ENCODE results near the gene RPS6KA3. TPM values are rescaled to one million over a fixed set of nuclear protein-coding genes. Genes with fewer than 3 reads are reported as not detected.

RPS6KA3 gene
- total RNA-seq, 1 experiment from 2014 or later: 14.6 TPM

- no peak for TF ChIP-seq ZNF512 (CRISPR knock-in tag; IDR thresholded peaks at IDR 0.05; ENCODE audit: borderline replicate concordance)
- no peak for TF ChIP-seq USF1 (CRISPR knock-in tag; IDR thresholded peaks at IDR 0.05)
These were observed 41.8 kb downstream of the RPS6KA3 start (continued) for GRCh38 chrX:20224814-20225487.

- ChIA-PET CTCF (no interaction called here), POLR2A (no interaction called here)
- Mint-ChIP-seq H3K36me3 (no peaks in the 10 kb centered on the region), H3K27me3 (ENCODE audit: low read depth) (no peaks in the 10 kb centered on the region), H3K4me3 (no peak overlapping the region), H3K27ac (no peak overlapping the region), H3K9me3 (no peaks in the 10 kb centered on the region), H3K4me1 (peaks cover 28% of the 10 kb centered on the region)
- DNase-seq (ENCODE audit: low spot score) (no peak), ATAC-seq (no peak)
- TF ChIP-seq JAZF1 (CRISPR knock-in tag; IDR thresholded peaks at IDR 0.05) (no peak), GABPB1 (CRISPR knock-in tag; IDR thresholded peaks at IDR 0.05) (no peak), ARID4B (CRISPR knock-in tag; IDR thresholded peaks at IDR 0.05; ENCODE audit: borderline replicate concordance) (no peak), RELA (CRISPR knock-in tag; IDR thresholded peaks at IDR 0.05; ENCODE audit: borderline replicate concordance) (no peak), CREM (CRISPR knock-in tag; IDR thresholded peaks at IDR 0.05) (no peak), MLX (CRISPR knock-in tag; IDR thresholded peaks at IDR 0.05) (no peak), IRF1 (CRISPR knock-in tag; IDR thresholded peaks at IDR 0.05) (no peak), ATF3 (CRISPR knock-in tag; conservative IDR thresholded peaks at IDR 0.05) (no peak), ZSCAN18 (CRISPR knock-in tag; IDR thresholded peaks at IDR 0.05) (no peak), ZNF281 (CRISPR knock-in tag; IDR thresholded peaks at IDR 0.05) (no peak), ESRRA (CRISPR knock-in tag; IDR thresholded peaks at IDR 0.05; ENCODE audit: borderline replicate concordance) (no peak), ZNF219 (CRISPR knock-in tag; IDR thresholded peaks at IDR 0.05; ENCODE audit: borderline replicate concordance) (no peak), CBFB (CRISPR knock-in tag; IDR thresholded peaks at IDR 0.05; ENCODE audit: low read depth) (no peak), NR2C2 (CRISPR knock-in tag; IDR thresholded peaks at IDR 0.05) (no peak), NR3C1 (CRISPR knock-in tag; conservative IDR thresholded peaks at IDR 0.05; ENCODE audit: low read depth) (no peak), ZNF263 (CRISPR knock-in tag; IDR thresholded peaks at IDR 0.05; ENCODE audit: low read depth) (no peak)
These were observed 44.8 kb downstream of the RPS6KA3 start for GRCh38 chrX:20221902-20222301.
